GM23248 (cell line): ENCODE measurements around the gene IPP.

Experiments used
- EZH2 ChIP-seq: fragments of 200-600 bp; sonication (generic); IDR thresholded peaks from 2 replicates; pipeline ENCODE4 v1.6.1; 2018; ENCODE audit warnings: antibody characterized with exemption, mild to moderate bottlenecking; ENCODE audit not compliant: insufficient read depth, poor library complexity, severe bottlenecking
- EZH2phosphoT487 ChIP-seq: fragments of 200-600 bp; sonication (generic); IDR thresholded peaks from 2 replicates; pipeline ENCODE4 v1.6.1; 2018; ENCODE audit warnings: antibody characterized with exemption, moderate library complexity, mild to moderate bottlenecking, low read depth; ENCODE audit not compliant: insufficient read depth

DNA sequence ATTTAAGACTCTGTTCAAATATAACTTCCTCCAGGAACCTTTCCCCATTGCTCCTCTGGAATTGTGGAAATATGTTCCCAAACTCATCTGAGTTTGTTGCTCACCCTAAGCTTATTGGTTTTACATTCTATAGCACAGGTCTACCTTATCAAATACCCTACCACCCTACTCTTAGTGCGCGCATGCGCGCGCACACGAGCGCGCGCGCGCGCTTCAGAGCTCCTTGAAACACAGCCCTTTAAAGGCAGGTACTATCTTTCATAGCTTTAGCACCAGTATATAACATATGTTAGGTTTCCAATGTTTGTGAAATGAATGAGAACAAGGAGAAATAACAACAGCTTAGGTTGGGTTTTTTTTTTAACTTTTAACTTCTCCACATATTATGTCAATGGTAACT is 3.5 kb downstream of the IPP start:
- TF ChIP-seq EZH2phosphoT487 (no peak), EZH2 (no peak)
